Hepatocyte (in vitro differentiated cells): ENCODE measurements around the gene GUCY1A2. TPM values are rescaled to one million over a fixed set of nuclear protein-coding genes. Genes with fewer than 3 reads are reported as not detected.

ENCODE experiments used
- DNase-seq: peaks from one replicate; pipeline ENCODE4 v3.0.0-alpha.2; 2016; ENCODE audit warnings: low spot score
- H2AFZ ChIP-seq: fragments of 200-600 bp; sonication (generic); 2 replicates; pipeline ENCODE4 v1.6.0; 2016; ENCODE audit warnings: antibody characterized with exemption, mild to moderate bottlenecking
- H3K27ac ChIP-seq: fragments of 200-600 bp; sonication (generic); 2 replicates; pipeline ENCODE4 v1.5.1; 2016; ENCODE audit warnings: mild to moderate bottlenecking
- H3K27me3 ChIP-seq: fragments of 200-600 bp; sonication (generic); 2 replicates; pipeline ENCODE4 v1.6.1; 2016
- H3K36me3 ChIP-seq: fragments of 200-600 bp; sonication (generic); replicated peaks from 2 replicates; pipeline ENCODE4 v1.5.1; 2016; ENCODE audit warnings: low read depth; ENCODE audit not compliant: insufficient read depth
- H3K4me1 ChIP-seq: fragments of 200-600 bp; sonication (generic); 2 replicates; pipeline ENCODE4 v1.5.1; 2016; ENCODE audit warnings: mild to moderate bottlenecking, moderate library complexity; ENCODE audit not compliant: insufficient read depth
- H3K4me2 ChIP-seq: fragments of 200-600 bp; sonication (generic); 2 replicates; pipeline ENCODE4 v1.6.0; 2016
- H3K4me3 ChIP-seq: fragments of 200-600 bp; sonication (generic); 2 replicates; pipeline ENCODE4 v1.5.1; 2016; ENCODE audit warnings: mild to moderate bottlenecking
- H3K79me2 ChIP-seq: fragments of 200-600 bp; sonication (generic); 2 replicates; pipeline ENCODE4 v1.6.0; 2017; ENCODE audit warnings: mild to moderate bottlenecking
- H3K9me2 ChIP-seq: fragments of 200-600 bp; sonication (generic); replicated peaks from 2 replicates; pipeline ENCODE4 v1.6.0; 2017; ENCODE audit warnings: mild to moderate bottlenecking; ENCODE audit not compliant: insufficient read depth
- H3K9me3 ChIP-seq: fragments of 200-600 bp; sonication (generic); 2 replicates; pipeline ENCODE4 v1.5.1; 2016; ENCODE audit warnings: low read depth, mild to moderate bottlenecking
- H4K20me1 ChIP-seq: fragments of 200-600 bp; sonication (generic); 2 replicates; pipeline ENCODE4 v1.6.0; 2016; ENCODE audit warnings: mild to moderate bottlenecking; ENCODE audit not compliant: insufficient read depth, poor library complexity, severe bottlenecking
- CTCF ChIP-seq: fragments of 200-600 bp; sonication (generic); IDR thresholded peaks from 2 replicates; pipeline ENCODE4 v1.5.1; 2016; ENCODE audit warnings: antibody characterized with exemption, mild to moderate bottlenecking; ENCODE audit not compliant: poor library complexity
- EZH2 ChIP-seq: fragments of 200-600 bp; sonication (generic); IDR thresholded peaks from 2 replicates; pipeline ENCODE4 v1.6.1; 2016; ENCODE audit warnings: antibody characterized with exemption, mild to moderate bottlenecking, borderline replicate concordance
- EZH2phosphoT487 ChIP-seq: fragments of 200-600 bp; sonication (generic); IDR thresholded peaks from one replicate; pipeline ENCODE4 v1.6.1; 2018; ENCODE audit warnings: antibody characterized with exemption, mild to moderate bottlenecking, low read depth, moderate library complexity; ENCODE audit not compliant: unreplicated experiment, severe bottlenecking
- WGBS: methylation state at CpG from one replicate; pipeline ENCODE4 v1.1.6; 2016; ENCODE audit warnings: low lambda C conversion rate; ENCODE audit errors: missing lambda C conversion rate; 5-methylcytosine and 5-hydroxymethylcytosine counted together
- polyA plus RNA-seq: library from polyadenylated mRNA; unstranded; fragments of >200 nt; fragmentation: Nextera tagmentation; extraction: Ambion mirVana; gene quantifications from 2 replicates; pipeline ENCODE4 v1.2.1, GENCODE V29; 2016
- total RNA-seq: library from RNA; depleted of rRNA; stranded (reverse); fragments of >200 nt; gene quantifications from 2 replicates; pipeline ENCODE4 v1.2.3, GENCODE V29; 2014

Gene GUCY1A2
- total and polyA plus RNA-seq, 2 experiments from 2014 or later, result 3.3 to 9.1 TPM

GRCh38 chr11:106625566-106625965 is 392.7 kb downstream of the GUCY1A2 start:
- WGBS, result 77% methylated on average over 3 of the region's 3 CpGs
- DNase-seq, result no peak
- Histone ChIP-seq H3K9me2 (no peaks in the 10 kb centered on the region), H3K4me2 (no peak overlapping the region), H3K27ac (no peak overlapping the region), H3K9me3 (no peaks in the 10 kb centered on the region), H3K27me3 (no peaks in the 10 kb centered on the region), H3K36me3 (no peaks in the 10 kb centered on the region), H4K20me1 (no peaks in the 10 kb centered on the region), H3K79me2 (no peaks in the 10 kb centered on the region), H3K4me1 (no peaks in the 10 kb centered on the region), H2AFZ (no peak overlapping the region), H3K4me3 (no peak overlapping the region)
- TF ChIP-seq EZH2 (no peak), EZH2phosphoT487 (no peak), CTCF (no peak)

GRCh38 chr11:106624377-106624776 is 393.9 kb downstream of the GUCY1A2 start:
- TF ChIP-seq EZH2phosphoT487, result no peak
- no peak for TF ChIP-seq EZH2
- 64% methylated on average over 3 of the region's 3 CpGs for WGBS

More at GRCh38 chr11:106624377-106624776, 393.9 kb downstream of the GUCY1A2 start:
- H2AFZ ChIP-seq, result no peak overlapping the region
- H3K4me1 ChIP-seq, result no peaks in the 10 kb centered on the region
- no peaks in the 10 kb centered on the region for H4K20me1 ChIP-seq
- DNase-seq, result no peak
- no peaks in the 10 kb centered on the region for H3K9me2 ChIP-seq
- no peaks in the 10 kb centered on the region for H3K27me3 ChIP-seq
- no peak overlapping the region for H3K27ac ChIP-seq
- H3K9me3 ChIP-seq, result no peaks in the 10 kb centered on the region
- H3K4me2 ChIP-seq, result no peak overlapping the region
- H3K4me3 ChIP-seq, result no peak overlapping the region
- no peaks in the 10 kb centered on the region for H3K79me2 ChIP-seq
- no peaks in the 10 kb centered on the region for H3K36me3 ChIP-seq
